Ishikawa (cell line): Measurements from ENCODE around the gene CNIH1.

Source experiments
- CEBPB ChIP-seq: IDR thresholded peaks from 2 replicates; pipeline ENCODE4 v1.6.1; 2012
- CREB1 ChIP-seq: IDR thresholded peaks from 2 replicates; pipeline ENCODE4 v1.6.1; 2012; ENCODE audit warnings: low read depth
- EGR1 ChIP-seq: IDR thresholded peaks from 2 replicates; pipeline ENCODE4 v1.6.1; 2012
- EP300 ChIP-seq: IDR thresholded peaks from 2 replicates; pipeline ENCODE4 v1.6.1; 2012; ENCODE audit warnings: borderline replicate concordance
- FOXM1 ChIP-seq: IDR thresholded peaks from 2 replicates; pipeline ENCODE4 v1.6.1; 2012; ENCODE audit warnings: low read depth, borderline replicate concordance
- MAX ChIP-seq: IDR thresholded peaks from 2 replicates; pipeline ENCODE4 v1.6.1; 2012
- NFIC ChIP-seq: IDR thresholded peaks from 2 replicates; pipeline ENCODE4 v1.6.1; 2012
- RAD21 ChIP-seq: IDR thresholded peaks from 2 replicates; pipeline ENCODE4 v1.6.1; 2012; ENCODE audit warnings: low read depth
- REST ChIP-seq: IDR thresholded peaks from 2 replicates; pipeline ENCODE4 v1.6.1; 2012; ENCODE audit warnings: low read depth, mild to moderate bottlenecking
- TAF1 ChIP-seq: IDR thresholded peaks from 2 replicates; pipeline ENCODE4 v1.6.1; 2012; ENCODE audit warnings: low read depth, mild to moderate bottlenecking
- TCF12 ChIP-seq: IDR thresholded peaks from 2 replicates; pipeline ENCODE4 v1.6.1; 2012; ENCODE audit warnings: low read depth
- TEAD4 ChIP-seq: IDR thresholded peaks from 2 replicates; pipeline ENCODE4 v1.6.1; 2012
- USF1 ChIP-seq: IDR thresholded peaks from 2 replicates; pipeline ENCODE4 v1.6.1; 2012
- YY1 ChIP-seq: IDR thresholded peaks from 2 replicates; pipeline ENCODE4 v1.6.1; 2012; ENCODE audit warnings: low read depth
- ZBTB7A ChIP-seq: IDR thresholded peaks from 2 replicates; pipeline ENCODE4 v1.6.1; 2012; ENCODE audit warnings: low read depth

CNIH1 gene

GRCh38 chr14:54392131-54392859, 48.9 kb downstream of the CNIH1 start:
- TF ChIP-seq EGR1 (no peak), ZBTB7A (no peak), MAX (no peak), REST (no peak), RAD21 (no peak), FOXM1 (no peak), TEAD4 (no peak), EP300 (no peak), TCF12 (no peak), CREB1 (no peak), YY1 (no peak), NFIC (no peak), USF1 (no peak), CEBPB (no peak)

GRCh38 chr14:54387328-54387727, 53.8 kb downstream of the CNIH1 start:
- TF ChIP-seq TEAD4, result no peak
- TF ChIP-seq REST, result no peak
- no peak for TF ChIP-seq RAD21
- TF ChIP-seq YY1, result no peak
- TF ChIP-seq CREB1, result no peak
- no peak for TF ChIP-seq EGR1
- TF ChIP-seq TCF12, result no peak
- no peak for TF ChIP-seq NFIC
- no peak for TF ChIP-seq ZBTB7A
- TF ChIP-seq MAX, result no peak
- TF ChIP-seq USF1, result no peak
- TF ChIP-seq FOXM1, result no peak
- no peak for TF ChIP-seq CEBPB

GRCh38 chr14:54385556-54385955, 55.6 kb downstream of the CNIH1 start:
- TF ChIP-seq TEAD4, result no peak
- no peak for TF ChIP-seq RAD21
- TF ChIP-seq FOXM1, result no peak
- no peak for TF ChIP-seq EP300
- TF ChIP-seq EGR1, result no peak
- TF ChIP-seq NFIC, result no peak
- no peak for TF ChIP-seq CREB1
- TF ChIP-seq USF1, result no peak
- TF ChIP-seq TCF12, result no peak
- TF ChIP-seq MAX, result no peak
- no peak for TF ChIP-seq ZBTB7A
- TF ChIP-seq REST, result no peak

GRCh38 chr14:54383835-54384234, 57.3 kb downstream of the CNIH1 start:
- TF ChIP-seq NFIC (no peak), CEBPB (no peak), MAX (no peak), YY1 (no peak), FOXM1 (no peak), TCF12 (no peak), TAF1 (no peak), USF1 (no peak), REST (no peak), TEAD4 (no peak), ZBTB7A (no peak), RAD21 (no peak), EP300 (no peak), CREB1 (no peak), EGR1 (no peak)
